ENCODE measurements around the gene FAIM2. TPM values are rescaled to one million over a fixed set of nuclear protein-coding genes. Genes with fewer than 3 reads are reported as not detected.
"Not testable (repeated sequence)": the region's sequence is repeated elsewhere in the genome, so short reads cannot be mapped to it uniquely, and the experiment has no call there.

FAIM2 gene
- total and polyA plus RNA-seq, 11 donors: 0.33 to 15.0 (median 5.0) TPM

DNA sequence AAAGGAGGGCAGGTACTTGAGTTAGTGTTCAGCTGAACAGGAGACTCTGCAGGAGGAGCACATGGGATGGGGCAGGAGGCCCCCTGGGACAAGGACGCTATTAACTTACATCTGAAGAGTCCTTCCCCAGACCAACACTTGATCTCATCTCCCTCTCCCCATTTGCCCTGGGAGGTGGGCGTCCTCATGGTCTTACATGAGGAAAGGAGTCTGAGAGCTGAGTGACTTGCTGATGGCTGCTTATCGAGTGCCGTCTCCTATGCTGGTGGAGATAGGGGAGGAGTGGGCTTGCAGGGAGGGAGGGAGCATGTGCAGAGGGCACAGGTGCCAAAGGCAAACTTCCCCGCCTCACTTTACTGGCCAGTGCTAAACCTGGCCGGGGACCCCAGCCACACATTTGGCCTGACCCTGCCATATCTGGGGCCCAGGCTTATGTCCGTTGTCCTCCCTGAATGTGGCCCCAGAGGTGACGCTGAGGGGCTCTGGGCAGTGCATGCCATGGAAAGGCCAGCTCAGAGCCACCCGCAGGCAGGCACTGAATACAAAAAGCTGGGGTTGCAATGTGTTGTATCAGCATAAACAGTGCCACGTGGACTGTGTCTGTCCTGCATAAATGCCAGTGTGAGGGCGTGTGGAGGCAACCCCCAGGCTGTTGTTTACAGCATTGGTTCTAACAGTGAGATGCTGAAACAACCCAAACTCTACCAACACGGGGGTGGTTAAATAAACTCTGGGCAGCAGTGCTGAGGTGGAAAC, 29.4 kb downstream of the FAIM2 start:
- TF ChIP-seq CTCF (IDR thresholded peaks at IDR 0.05): no peak
- intact Hi-C loops (cut with DNase I): loop anchor here in 1 of 10 donors (5.0 to 10.0 kb wide), 2 partner anchors 70 to 183 kb away; partner anchors contain the start of gene ASIC1
- peak in 1 of 5 donors; percentile 42 for DNase-seq
- Histone ChIP-seq H3K4me3 (no peak overlapping the region), H3K27me3 (no peaks in the 10 kb centered on the region), H3K9me3 (no peaks in the 10 kb centered on the region), H3K4me1 (peaks cover 0 to 21% (median 8%) of the 10 kb centered on the region in 12 donors), H3K27ac (no peak overlapping the region), H3K36me3 (no peaks in the 10 kb centered on the region)
- no peak for ATAC-seq
- WGBS, 4 donors: 73 to 80% (median 80%) methylated on average over 10 to 12 of the region's 12 CpGs

DNA sequence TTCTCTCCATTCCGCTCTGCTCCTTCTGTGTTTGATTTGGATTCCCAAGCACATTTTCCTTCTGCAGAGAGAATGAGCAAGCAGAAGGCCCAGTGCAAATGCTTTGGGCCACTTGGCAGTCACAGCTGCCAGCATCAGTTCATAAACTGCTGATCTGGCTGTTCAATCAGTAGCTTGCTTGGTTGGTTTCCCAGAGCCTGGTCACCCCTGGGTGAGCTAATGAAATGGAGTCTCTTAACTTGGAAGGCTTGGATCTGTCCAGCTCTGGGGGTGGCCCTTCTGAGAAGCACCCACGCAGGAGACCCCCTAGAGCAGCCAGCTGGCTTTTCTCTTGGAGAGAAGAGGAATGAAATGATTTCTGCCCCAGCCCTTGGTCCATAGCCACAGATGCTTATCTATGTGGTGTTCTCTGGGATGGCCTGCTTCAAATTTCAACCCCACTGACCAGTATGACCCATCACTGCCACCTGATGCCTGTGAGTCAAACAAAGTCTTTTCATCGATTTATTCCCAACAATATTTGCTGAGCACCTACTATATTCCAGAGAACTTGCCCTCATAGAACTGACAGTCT, 30.3 kb downstream of the FAIM2 start:
- WGBS, 4 donors: 83 to 93% (median 88%) methylated on average over 2 to 3 of the region's 3 CpGs
- ATAC-seq (no peak), DNase-seq (peak in 1 of 5 donors; percentile 57)
- Histone ChIP-seq H3K4me1 (peaks cover 0 to 30% (median 17%) of the 10 kb centered on the region in 12 donors), H3K27ac (no peak overlapping the region), H3K27me3 (no peaks in the 10 kb centered on the region), H3K4me3 (no peak overlapping the region), H3K36me3 (no peaks in the 10 kb centered on the region), H3K9me3 (no peaks in the 10 kb centered on the region)
- intact Hi-C loops (cut with DNase I): loop anchor here in 1 of 10 donors (5.0 to 10.0 kb wide), 2 partner anchors 71 to 184 kb away; partner anchors contain the start of gene ASIC1
- TF ChIP-seq POLR2A (IDR thresholded peaks at IDR 0.05): no peak
- no peak for TF ChIP-seq CTCF (IDR thresholded peaks at IDR 0.05)

DNA sequence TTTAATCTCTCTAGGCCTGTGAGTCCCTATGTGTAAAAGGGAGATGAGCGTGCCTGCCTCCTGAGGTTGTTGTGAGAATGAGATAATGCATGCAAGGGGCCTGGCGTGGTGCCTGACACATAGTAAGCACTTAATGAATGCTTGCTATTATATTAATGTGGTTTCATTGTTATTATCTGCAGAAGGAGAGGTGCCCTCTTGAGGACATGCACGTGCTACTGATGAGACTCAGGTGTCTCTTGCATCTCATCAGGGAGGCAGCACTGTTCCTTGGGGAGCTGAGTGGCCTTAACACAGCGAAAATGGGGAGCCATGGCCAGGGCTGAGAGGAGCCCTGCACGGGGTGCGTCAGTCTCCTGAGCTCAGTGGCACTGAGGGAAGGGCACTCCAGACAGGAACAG, 30.9 kb downstream of the FAIM2 start:
- TF ChIP-seq POLR2A (IDR thresholded peaks at IDR 0.05) (no peak), CTCF (IDR thresholded peaks at IDR 0.05) (no peak)
- ATAC-seq: no peak
- H3K9me3 ChIP-seq: no peaks in the 10 kb centered on the region
- no peak overlapping the region for H3K27ac ChIP-seq
- H3K36me3 ChIP-seq: no peaks in the 10 kb centered on the region
- no peak overlapping the region for H3K4me3 ChIP-seq
- 58 to 76% (median 67%) methylated on average over 5 to 6 of the region's 6 CpGs for WGBS, 4 donors
- H3K27me3 ChIP-seq: no peaks in the 10 kb centered on the region
- intact Hi-C loops (cut with DNase I): loop anchor here in 1 of 10 donors (5.0 to 10.0 kb wide), 2 partner anchors 72 to 185 kb away; partner anchors contain the start of gene ASIC1
- peak in 1 of 5 donors; percentile 49 for DNase-seq
- peaks cover 4 to 37% (median 23%) of the 10 kb centered on the region in 12 donors for H3K4me1 ChIP-seq

- H3K36me3 ChIP-seq: no peaks in the 10 kb centered on the region
Observed at GRCh38 chr12:49872381-49872780, 31.3 kb downstream of the FAIM2 start.

GRCh38 chr12:49871811-49872251, 31.9 kb downstream of the FAIM2 start:
- 93 to 99% (median 95%) methylated on average over 8 of the region's 8 CpGs for WGBS, 4 donors

More at GRCh38 chr12:49872381-49872780, 31.3 kb downstream of the FAIM2 start:
- WGBS, 4 donors: 92 to 100% (median 93%) methylated on average over 3 to 5 of the region's 5 CpGs
- H3K4me3 ChIP-seq: no peak overlapping the region
- H3K27me3 ChIP-seq: no peaks in the 10 kb centered on the region
- no peak for TF ChIP-seq CTCF (IDR thresholded peaks at IDR 0.05)
- TF ChIP-seq POLR2A (IDR thresholded peaks at IDR 0.05): no peak
- H3K9me3 ChIP-seq: no peaks in the 10 kb centered on the region
- no peak for ATAC-seq
- H3K4me1 ChIP-seq: peaks cover 4 to 41% (median 27%) of the 10 kb centered on the region in 12 donors
- no peak overlapping the region for H3K27ac ChIP-seq
- intact Hi-C loops (cut with DNase I): loop anchor here in 1 of 10 donors (5.0 to 10.0 kb wide), 2 partner anchors 72 to 185 kb away; partner anchors contain the start of gene ASIC1
- DNase-seq: peak in 1 of 5 donors; percentile 11

More at GRCh38 chr12:49871811-49872251, 31.9 kb downstream of the FAIM2 start:
- not testable (repeated sequence) for ATAC-seq, H3K9me3 ChIP-seq, H3K4me3 ChIP-seq, H3K27ac ChIP-seq, H3K27me3 ChIP-seq, H3K36me3 ChIP-seq
- DNase-seq: peak in 1 of 5 donors; percentile 6
- intact Hi-C loops (cut with DNase I): loop anchor here in 1 of 10 donors (5.0 to 10.0 kb wide), 2 partner anchors 73 to 185 kb away; partner anchors contain the start of gene ASIC1
- peaks cover 4 to 46% (median 29%) of the 10 kb centered on the region in 12 donors for H3K4me1 ChIP-seq

All from heart left ventricle (tissue), 16 donors.